Fibroblast of the conjunctiva (primary cell): ENCODE data around the gene CFAP97D1.

Experiments used
- DNase-seq: peaks from one replicate; pipeline ENCODE4 v3.0.0-alpha.2; 2010; ENCODE audit warnings: low read depth

Gene CFAP97D1

GRCh38 chr17:43799047-43799446 is 18.8 kb downstream of the CFAP97D1 start:
- no peak for DNase-seq

DNA sequence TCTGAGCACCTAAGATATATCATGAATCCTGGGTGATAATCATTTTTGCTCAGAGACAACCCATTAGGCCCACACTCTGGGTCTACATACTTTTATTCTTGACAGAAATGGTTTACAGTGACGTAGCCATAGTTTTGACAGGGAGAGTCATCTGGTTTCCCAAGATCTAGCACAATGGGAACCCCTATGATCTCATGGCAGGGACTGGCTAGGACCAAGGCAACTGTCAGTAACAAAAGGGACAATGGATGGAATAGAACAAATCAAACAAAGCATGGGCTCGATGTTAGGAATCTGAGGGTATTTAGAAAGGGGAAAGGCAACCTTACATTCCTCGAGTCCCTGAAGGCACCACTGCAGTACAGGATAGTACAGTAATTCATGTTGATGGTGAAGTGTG is 20.5 kb downstream of the CFAP97D1 start:
- no peak for DNase-seq

GRCh38 chr17:43801844-43802243 is 21.6 kb downstream of the CFAP97D1 start:
- DNase-seq, result no peak

DNA sequence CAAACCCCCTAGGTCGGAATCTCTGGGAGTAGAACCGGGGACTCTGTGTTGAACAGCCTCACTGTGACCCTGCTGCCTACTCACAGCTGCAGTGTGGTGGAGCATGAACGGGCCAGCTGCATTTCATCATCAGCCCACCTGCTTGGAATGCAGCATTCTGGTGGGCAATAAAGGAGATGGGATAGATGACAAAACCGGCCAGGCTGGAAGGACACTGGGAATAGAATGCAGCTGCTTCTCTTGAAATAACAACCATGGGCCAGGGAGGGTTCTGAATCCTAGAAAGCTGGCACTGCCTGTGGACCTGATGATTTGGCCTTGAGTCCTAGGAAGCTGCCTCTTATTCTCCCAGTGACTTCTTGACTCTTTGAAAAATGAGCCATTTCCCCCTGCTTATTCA is 23.5 kb downstream of the CFAP97D1 start:
- no peak for DNase-seq

GRCh38 chr17:43805117-43805516 is 24.9 kb downstream of the CFAP97D1 start:
- DNase-seq, result no peak

DNA sequence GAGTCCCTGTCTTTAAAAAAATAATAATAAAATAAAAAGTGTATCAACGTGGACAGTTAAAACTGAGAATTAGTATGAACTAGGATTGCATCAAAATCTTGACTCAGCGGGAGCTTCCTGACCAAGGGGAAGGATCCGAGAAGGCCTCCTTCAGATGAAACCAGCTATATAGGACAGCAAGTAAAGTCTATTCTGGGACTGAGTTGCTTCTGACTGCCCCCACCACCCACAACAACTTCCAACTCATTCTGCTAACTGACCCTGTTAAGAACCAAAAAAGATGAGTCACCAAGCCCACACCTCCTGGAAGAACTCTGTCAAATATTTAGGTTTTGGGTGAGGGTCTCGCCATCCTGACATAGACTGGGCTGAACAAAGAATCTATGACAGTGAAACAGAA is 27.8 kb downstream of the CFAP97D1 start:
- no peak for DNase-seq

- DNase-seq, result no peak
Observed at GRCh38 chr17:43809121-43809520, 28.9 kb downstream of the CFAP97D1 start.

GRCh38 chr17:43810226-43810715 is 30.0 kb downstream of the CFAP97D1 start:
- DNase-seq, result no peak

DNA sequence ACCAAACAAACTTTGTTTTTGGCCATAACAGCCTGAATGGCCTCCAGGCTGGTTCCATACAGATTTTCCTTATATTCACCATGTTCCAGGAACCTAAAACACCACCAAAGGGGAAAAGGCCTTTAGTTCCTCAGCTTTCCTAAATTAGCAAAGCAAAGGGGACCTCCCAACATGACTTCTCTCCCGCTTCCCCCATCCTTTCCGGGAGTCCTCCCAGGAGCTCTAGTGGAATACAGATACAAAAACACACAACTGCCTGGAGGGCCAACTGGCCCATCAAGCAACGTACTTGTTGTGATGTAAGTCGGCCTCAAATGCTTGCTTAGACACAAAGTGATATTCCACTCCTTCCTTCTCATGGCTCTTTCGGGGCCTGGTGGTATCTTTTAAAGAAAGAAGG is 30.6 kb downstream of the CFAP97D1 start:
- DNase-seq, result no peak

DNA sequence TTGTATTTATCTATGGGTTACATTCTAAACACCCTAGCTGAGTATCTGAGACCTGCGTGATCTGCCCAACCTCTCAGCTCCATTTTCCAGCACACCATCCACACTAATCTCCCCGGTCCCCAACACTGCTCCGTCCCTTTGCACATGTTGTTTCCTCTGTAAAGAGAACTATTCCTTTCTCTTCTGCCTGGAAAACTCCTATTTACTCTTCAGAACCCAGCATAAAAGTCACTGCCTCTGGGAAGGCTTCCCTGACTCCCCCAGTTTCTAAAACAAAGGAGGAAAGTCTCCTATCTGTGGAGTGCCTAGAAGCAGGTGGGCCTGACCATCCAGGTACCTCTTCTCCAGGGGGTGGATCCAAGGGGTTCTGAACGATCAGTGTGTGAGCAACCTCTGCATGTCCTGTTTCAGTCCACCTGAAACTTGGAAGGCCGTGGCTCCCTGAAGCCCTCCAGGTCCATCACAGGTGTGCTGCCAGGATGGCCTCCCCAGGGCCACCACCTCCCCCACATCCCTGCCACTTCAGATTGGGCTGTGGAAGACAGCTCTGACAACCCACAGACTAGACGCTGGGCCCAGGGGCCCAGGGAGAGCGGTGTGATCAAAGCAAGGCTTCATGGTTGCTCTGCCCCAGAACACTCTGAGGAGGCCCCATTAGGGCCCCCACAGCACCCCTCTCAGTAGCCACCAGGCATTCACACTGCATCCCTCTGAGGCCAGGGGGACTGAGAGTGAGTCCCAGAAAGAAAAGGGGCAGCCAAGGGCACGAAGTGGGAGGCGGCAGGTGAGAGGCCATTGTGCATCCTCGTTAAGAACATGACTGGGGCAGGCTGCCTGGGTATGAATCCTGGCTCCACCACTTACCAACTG is 32.4 kb downstream of the CFAP97D1 start:
- no peak for DNase-seq

GRCh38 chr17:43813386-43813785 is 33.2 kb downstream of the CFAP97D1 start:
- DNase-seq, result no peak

DNA sequence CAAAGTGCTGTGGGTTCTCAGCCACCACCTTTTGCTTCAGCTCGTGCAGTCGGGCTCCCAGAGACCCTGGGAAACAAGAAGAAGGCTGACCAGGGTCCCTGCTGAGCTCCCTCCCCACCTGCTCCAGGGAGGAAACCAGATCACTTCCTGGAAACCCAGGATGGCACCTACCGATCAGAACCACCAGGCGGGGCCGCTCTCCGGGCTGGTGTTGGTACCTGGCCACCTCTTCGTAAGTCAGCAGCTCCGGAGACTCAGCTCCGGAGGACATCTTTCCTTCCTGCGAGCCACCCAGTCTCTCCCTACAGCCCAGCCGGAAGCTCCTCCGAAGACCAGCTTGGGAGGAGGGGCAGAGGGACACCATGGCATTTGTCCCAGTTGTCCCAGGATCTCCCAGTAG is 33.8 kb downstream of the CFAP97D1 start:
- DNase-seq, result no peak

- DNase-seq, result peak; percentile 14
Observed at GRCh38 chr17:43814714-43815113, 34.5 kb downstream of the CFAP97D1 start.

- no peak for DNase-seq
Observed at GRCh38 chr17:43816336-43817320, 36.4 kb downstream of the CFAP97D1 start.

DNA sequence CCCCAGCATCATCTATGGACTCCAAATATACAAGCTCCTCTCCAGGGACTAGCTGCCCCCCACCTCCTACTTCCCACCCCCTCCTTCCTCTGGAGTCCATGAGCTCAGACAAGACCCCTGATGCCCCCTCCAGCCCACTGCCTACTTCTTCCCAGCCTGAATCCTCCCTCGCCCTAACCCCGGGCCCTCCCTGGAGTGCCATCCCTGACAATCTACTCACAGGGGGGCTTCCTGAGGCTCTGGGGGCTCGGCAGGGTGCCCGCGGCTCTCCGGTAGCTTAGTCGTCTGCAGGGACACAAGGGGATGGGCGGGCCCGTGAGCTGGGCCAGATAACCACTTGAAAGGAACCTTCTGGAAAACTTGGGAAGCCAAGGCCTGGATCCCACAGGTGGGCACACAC is 37.6 kb downstream of the CFAP97D1 start:
- no peak for DNase-seq

DNA sequence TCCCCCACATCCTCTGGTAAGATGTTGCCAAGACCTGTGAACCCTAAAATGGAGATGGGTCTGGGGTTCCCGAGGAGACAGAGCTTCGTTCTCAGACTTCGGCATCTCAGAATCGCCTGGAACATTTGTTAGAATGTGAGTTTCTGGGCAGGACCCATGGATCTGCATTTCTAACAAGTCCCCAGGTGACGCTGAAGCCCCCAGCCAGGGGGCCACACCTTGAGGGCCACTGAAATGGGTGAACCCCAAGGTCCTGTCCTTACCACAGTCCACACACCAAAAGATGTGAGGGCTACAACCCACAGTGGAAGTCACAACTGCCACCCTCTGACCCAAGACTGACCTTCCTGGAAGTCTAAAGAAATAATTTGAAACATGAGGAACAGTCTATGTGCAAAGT is 38.7 kb downstream of the CFAP97D1 start:
- no peak for DNase-seq

DNA sequence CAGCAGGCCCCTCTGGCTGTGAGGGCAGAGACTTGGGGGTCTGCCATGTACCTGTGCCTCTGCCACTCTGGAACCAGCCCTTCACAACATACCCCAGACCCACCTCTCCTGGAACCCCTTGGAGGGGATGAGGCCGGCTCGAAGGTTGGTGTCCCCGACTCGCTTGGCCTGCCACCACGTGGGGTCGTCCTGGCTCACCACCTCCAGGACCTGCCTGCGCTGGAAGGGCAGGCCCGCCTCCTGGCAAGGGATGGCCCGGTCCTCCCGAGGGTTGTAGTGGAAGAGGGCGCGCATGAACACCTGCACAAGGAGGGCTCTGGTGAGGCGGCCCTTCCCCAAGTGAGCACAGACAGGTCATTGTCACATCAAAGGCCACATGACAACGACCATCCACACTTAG is 40.5 kb downstream of the CFAP97D1 start:
- DNase-seq, result no peak

DNA sequence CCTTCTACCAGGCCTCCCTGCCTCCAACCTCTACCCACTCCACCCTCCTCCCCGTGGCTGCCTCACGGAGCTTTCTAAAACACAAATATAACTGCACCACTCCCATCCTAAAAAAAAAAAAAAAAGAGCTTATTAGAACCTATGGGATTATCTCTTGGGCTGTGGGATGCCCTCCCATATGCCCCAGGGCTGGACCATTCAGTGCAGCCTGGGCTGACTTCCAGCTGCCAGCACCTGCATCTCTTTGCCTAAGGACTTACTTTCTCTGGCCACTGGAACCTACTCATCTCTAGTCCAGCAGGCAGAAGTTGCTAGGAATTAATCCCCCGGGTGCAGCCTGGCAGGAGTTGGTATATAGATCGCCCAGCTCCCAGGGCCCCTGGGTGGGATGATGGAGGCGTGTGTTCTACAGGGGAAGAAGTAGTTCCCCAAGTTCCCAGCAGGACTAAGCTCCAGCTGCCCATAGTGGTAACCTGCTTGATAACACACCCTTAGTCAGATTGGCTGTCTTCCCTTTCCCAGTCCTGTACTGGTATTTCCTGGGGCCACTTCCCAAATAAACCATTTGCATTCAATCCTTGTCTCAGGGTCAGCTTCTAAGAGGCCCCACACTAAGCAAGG is 42.4 kb downstream of the CFAP97D1 start:
- no peak for DNase-seq

- no peak for DNase-seq
Observed at GRCh38 chr17:43823350-43824084, 43.3 kb downstream of the CFAP97D1 start.

DNA sequence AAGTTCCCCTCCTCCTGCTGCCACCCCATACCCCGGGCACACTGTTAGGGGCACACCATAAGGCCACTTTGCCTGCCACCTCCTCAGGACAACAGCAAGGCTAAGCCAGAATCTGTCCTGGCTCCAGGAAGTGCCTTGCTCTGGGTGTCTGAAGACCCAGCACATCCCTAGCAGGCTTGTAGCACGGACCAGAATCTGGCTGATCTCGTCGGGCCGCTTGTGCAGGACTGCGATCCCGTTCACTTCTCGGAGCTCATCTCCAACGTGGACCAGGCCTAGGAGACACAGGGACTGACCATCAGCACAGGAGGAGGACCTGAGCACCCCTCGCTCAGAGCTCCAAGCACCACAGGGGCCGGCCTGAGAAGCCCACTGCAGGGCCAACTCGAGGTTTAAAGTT is 45.3 kb downstream of the CFAP97D1 start:
- DNase-seq, result no peak

DNA sequence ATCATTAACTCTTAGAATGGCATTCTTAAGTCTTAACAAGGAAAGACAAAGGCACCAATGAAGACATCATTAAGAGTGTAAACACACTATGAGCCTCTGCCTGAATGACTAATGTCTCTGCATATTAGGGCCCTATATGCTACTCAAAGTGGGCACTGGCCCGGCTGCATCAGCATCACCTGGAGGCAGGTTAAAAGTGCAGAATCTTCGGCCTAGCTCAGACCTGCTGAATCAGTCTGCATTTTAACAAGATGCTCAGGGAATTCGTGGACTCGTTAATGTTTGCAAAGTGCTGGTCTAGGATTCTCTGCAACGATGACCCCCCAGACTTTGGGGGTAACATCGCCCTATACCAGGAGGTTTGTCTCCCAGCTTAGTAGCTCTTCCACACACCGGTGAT is 46.0 kb downstream of the CFAP97D1 start:
- no peak for DNase-seq

DNA sequence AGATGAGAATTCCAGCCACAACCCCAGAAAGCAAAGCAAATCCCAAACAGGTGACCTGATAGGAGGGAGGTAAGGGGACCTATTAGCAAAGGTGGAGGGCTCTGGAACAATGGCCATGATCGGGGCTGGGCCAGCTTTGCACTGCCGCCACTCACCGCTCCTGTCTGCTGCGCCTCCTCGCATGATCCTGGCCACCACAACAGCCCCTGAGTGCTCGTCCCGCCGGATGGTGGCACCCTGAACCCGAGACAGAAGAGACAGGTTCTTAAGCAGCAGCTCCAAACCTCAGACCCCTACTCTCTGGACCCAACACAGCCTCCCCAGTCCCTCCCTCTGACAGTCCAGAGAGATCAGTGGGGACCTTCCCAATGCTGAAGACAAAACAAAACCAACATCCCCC is 47.4 kb downstream of the CFAP97D1 start:
- DNase-seq, result no peak
